ENCODE data around the gene ACSS1.

ACSS1 gene

DNA sequence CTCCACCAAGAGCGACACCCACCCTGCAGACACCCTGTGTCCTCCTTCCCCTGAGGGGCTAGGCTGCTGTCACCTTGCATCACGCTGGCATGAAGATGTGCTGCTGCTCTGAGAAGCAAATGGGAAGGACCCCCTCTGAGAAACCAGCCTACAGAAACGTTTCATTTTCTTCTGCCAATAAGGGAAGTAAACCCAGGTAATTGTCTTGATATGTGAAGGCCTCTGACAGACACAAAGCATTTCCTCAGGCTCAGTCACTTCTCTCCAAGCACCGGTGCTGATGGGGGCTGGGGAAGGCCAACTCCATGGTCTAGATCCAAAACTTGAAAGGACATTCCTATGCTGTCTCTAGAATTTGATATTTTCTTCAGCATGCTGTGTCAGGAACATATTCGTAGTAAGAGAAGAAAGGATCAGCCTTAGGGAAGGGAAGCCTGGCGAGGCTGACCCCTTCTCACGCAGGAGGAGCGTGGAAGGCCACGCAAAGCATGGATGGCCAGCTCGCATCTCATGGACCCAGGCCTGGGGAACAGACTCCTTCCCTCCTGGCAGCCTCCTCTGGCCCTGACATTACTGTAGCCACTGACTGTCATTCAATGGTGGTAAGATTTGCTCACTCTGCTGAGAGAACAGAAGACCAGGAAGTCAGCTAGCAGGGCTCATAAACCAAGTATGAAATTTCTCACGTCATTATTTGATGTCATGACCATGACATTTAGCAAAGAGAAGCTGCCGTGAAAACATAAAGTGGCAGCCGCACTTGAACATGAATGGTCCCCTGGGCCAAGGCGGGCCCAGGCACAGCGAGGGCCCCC is 20.4 kb downstream of the ACSS1 start:
- no peak overlapping the region for H2AFZ ChIP-seq (ENCODE audit: low read length)
- H3K4me2 ChIP-seq (ENCODE audit: low read depth, low read length, poor library complexity, severe bottlenecking) = peak overlapping the region; percentile 72
- TF ChIP-seq, protein P1, sequence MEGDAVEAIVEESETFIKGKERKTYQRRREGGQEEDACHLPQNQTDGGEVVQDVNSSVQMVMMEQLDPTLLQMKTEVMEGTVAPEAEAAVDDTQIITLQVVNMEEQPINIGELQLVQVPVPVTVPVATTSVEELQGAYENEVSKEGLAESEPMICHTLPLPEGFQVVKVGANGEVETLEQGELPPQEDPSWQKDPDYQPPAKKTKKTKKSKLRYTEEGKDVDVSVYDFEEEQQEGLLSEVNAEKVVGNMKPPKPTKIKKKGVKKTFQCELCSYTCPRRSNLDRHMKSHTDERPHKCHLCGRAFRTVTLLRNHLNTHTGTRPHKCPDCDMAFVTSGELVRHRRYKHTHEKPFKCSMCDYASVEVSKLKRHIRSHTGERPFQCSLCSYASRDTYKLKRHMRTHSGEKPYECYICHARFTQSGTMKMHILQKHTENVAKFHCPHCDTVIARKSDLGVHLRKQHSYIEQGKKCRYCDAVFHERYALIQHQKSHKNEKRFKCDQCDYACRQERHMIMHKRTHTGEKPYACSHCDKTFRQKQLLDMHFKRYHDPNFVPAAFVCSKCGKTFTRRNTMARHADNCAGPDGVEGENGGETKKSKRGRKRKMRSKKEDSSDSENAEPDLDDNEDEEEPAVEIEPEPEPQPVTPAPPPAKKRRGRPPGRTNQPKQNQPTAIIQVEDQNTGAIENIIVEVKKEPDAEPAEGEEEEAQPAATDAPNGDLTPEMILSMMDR (conservative IDR thresholded peaks at IDR 0.05; ENCODE audit: low read length) = no peak
- no peak for TF ChIP-seq EZH2phosphoT487 (IDR thresholded peaks at IDR 0.05; ENCODE audit: borderline replicate concordance)
- H3K27me3 ChIP-seq (ENCODE audit: insufficient read depth, low read length, poor library complexity, severe bottlenecking) = no peaks in the 10 kb centered on the region
- peak overlapping the region; percentile 62 for H3K9ac ChIP-seq (ENCODE audit: low read depth, low read length, poor library complexity, severe bottlenecking)
- H3K4me1 ChIP-seq (ENCODE audit: insufficient read depth, low read length, poor library complexity, severe bottlenecking) = peaks cover 70% of the 10 kb centered on the region
- peak overlapping the region; percentile 66 for H3K4me3 ChIP-seq (ENCODE audit: low read length, poor library complexity, severe bottlenecking)
- no peaks in the 10 kb centered on the region for H4K20me1 ChIP-seq (ENCODE audit: insufficient read depth, low read length, poor library complexity, severe bottlenecking)
- H3K9me3 ChIP-seq (ENCODE audit: insufficient read depth, low read depth, low read length) = no peaks in the 10 kb centered on the region
- H3K36me3 ChIP-seq (ENCODE audit: insufficient read depth, low read length) = no peaks in the 10 kb centered on the region
- peaks cover 11% of the 10 kb centered on the region; the same call in 1 of the 2 replicates for H3F3A ChIP-seq (ENCODE audit: low read depth)
- H3K79me2 ChIP-seq (ENCODE audit: insufficient read depth, low read length) = peaks cover 64% of the 10 kb centered on the region
- H3K9me2 ChIP-seq (replicated peaks; ENCODE audit: low read depth, low read length) = no peaks in the 10 kb centered on the region

DNA sequence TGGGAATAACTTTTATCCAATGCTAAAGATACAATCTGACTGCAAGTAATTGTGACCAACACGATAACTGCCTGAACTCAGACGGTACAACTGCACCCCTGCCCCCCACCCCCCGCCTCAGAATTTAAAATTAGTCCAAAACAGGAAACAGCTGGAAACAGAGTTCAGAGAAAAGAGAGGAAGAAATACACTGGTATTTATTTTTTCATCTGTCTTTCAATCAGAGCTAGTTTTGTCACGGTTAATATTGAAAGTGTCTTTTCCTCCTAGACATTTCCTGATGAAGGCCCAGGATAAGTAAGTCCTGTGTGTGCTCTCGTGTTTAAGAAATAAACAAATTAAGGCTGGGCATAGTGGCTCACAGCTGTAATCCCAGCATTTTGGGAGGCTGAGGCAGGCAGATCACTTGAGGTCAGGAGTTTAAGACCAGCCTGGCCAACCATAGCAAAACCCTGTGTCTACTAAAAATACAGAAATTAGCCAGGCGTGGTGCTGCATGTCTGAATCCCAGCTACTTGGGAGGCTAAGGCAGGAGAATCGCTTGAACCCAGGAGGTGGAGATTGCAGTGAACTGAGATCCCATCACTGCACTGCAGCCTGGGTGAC is 21.5 kb downstream of the ACSS1 start:
- peaks cover 11% of the 10 kb centered on the region; the same call in 1 of the 2 replicates for H3F3A ChIP-seq (ENCODE audit: low read depth)
- no peaks in the 10 kb centered on the region for H4K20me1 ChIP-seq (ENCODE audit: insufficient read depth, low read length, poor library complexity, severe bottlenecking)
- TF ChIP-seq, protein P1 (conservative IDR thresholded peaks at IDR 0.05; ENCODE audit: low read length) = no peak
- no peak for TF ChIP-seq EZH2phosphoT487 (IDR thresholded peaks at IDR 0.05; ENCODE audit: borderline replicate concordance)
- H3K4me3 ChIP-seq (ENCODE audit: low read length, poor library complexity, severe bottlenecking) = peak overlapping the region; percentile 66
- H3K9me3 ChIP-seq (ENCODE audit: insufficient read depth, low read depth, low read length) = no peaks in the 10 kb centered on the region
- H3K9me2 ChIP-seq (replicated peaks; ENCODE audit: low read depth, low read length) = no peaks in the 10 kb centered on the region
- peak overlapping the region; percentile 62 for H3K9ac ChIP-seq (ENCODE audit: low read depth, low read length, poor library complexity, severe bottlenecking)
- peak overlapping the region; percentile 72 for H3K4me2 ChIP-seq (ENCODE audit: low read depth, low read length, poor library complexity, severe bottlenecking)
- no peaks in the 10 kb centered on the region for H3K36me3 ChIP-seq (ENCODE audit: insufficient read depth, low read length)
- peaks cover 65% of the 10 kb centered on the region for H3K79me2 ChIP-seq (ENCODE audit: insufficient read depth, low read length)
- no peak overlapping the region for H2AFZ ChIP-seq (ENCODE audit: low read length)
- H3K4me1 ChIP-seq (ENCODE audit: insufficient read depth, low read length, poor library complexity, severe bottlenecking) = peaks cover 59% of the 10 kb centered on the region
- H3K27me3 ChIP-seq (ENCODE audit: insufficient read depth, low read length, poor library complexity, severe bottlenecking) = no peaks in the 10 kb centered on the region

DNA sequence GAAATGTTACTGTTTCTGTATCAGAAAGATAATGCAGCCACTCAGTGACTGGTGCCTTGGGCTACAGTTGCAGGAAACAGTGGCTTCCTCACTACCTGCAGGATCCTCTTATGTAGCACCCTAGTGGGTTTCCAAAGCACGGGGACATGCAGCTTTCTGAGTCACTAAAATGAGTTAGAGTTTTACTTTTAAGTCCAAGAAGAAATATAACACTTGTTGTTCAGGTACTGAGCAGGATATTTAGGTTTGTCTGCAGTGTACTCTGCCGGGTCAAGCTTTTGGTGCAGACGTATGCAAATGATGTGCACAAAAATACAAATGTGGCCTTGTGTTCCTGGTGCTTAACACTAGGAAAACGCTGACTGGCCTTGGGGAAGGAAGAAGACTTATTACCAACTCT is 22.0 kb downstream of the ACSS1 start:
- H3K4me3 ChIP-seq (ENCODE audit: low read length, poor library complexity, severe bottlenecking) = peak overlapping the region; percentile 66
- H3K79me2 ChIP-seq (ENCODE audit: insufficient read depth, low read length) = peaks cover 67% of the 10 kb centered on the region
- peaks cover 57% of the 10 kb centered on the region for H3K4me1 ChIP-seq (ENCODE audit: insufficient read depth, low read length, poor library complexity, severe bottlenecking)
- peaks cover 11% of the 10 kb centered on the region; the same call in 1 of the 2 replicates for H3F3A ChIP-seq (ENCODE audit: low read depth)
- no peaks in the 10 kb centered on the region for H3K27me3 ChIP-seq (ENCODE audit: insufficient read depth, low read length, poor library complexity, severe bottlenecking)
- H3K4me2 ChIP-seq (ENCODE audit: low read depth, low read length, poor library complexity, severe bottlenecking) = peak overlapping the region; percentile 72
- H3K9me2 ChIP-seq (replicated peaks; ENCODE audit: low read depth, low read length) = no peaks in the 10 kb centered on the region
- no peaks in the 10 kb centered on the region for H4K20me1 ChIP-seq (ENCODE audit: insufficient read depth, low read length, poor library complexity, severe bottlenecking)
- no peaks in the 10 kb centered on the region for H3K9me3 ChIP-seq (ENCODE audit: insufficient read depth, low read depth, low read length)
- no peak overlapping the region for H2AFZ ChIP-seq (ENCODE audit: low read length)
- H3K9ac ChIP-seq (ENCODE audit: low read depth, low read length, poor library complexity, severe bottlenecking) = peak overlapping the region; percentile 62
- H3K36me3 ChIP-seq (ENCODE audit: insufficient read depth, low read length) = no peaks in the 10 kb centered on the region
- TF ChIP-seq EZH2phosphoT487 (IDR thresholded peaks at IDR 0.05; ENCODE audit: borderline replicate concordance) = no peak
- TF ChIP-seq, protein P1 (conservative IDR thresholded peaks at IDR 0.05; ENCODE audit: low read length) = no peak

Measured in Loucy (cell line).